ENCODE measurements around the gene TTLL4.

DNA sequence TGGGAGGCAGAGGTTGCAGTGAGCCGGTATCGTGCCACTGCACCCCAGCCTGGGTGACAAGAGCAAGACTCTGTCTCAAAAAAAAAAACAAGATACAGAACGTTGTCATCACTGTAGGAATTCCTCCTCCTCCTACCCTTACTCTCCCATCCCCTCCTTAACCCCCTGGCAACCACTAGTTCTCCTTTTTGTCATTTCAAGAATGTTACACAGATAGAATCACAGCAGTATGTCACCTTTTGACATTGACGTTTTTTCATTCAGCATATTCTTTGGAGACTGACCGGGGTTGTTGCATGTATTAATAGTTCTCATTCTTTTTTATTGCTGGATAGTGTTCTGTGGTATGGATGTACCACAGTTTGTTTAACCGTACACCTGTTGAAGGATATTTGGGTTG, 32.4 kb downstream of the TTLL4 start:
- TF ChIP-seq, protein P1, sequence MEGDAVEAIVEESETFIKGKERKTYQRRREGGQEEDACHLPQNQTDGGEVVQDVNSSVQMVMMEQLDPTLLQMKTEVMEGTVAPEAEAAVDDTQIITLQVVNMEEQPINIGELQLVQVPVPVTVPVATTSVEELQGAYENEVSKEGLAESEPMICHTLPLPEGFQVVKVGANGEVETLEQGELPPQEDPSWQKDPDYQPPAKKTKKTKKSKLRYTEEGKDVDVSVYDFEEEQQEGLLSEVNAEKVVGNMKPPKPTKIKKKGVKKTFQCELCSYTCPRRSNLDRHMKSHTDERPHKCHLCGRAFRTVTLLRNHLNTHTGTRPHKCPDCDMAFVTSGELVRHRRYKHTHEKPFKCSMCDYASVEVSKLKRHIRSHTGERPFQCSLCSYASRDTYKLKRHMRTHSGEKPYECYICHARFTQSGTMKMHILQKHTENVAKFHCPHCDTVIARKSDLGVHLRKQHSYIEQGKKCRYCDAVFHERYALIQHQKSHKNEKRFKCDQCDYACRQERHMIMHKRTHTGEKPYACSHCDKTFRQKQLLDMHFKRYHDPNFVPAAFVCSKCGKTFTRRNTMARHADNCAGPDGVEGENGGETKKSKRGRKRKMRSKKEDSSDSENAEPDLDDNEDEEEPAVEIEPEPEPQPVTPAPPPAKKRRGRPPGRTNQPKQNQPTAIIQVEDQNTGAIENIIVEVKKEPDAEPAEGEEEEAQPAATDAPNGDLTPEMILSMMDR (conservative IDR thresholded peaks at IDR 0.05): no peak
- no peak for TF ChIP-seq EZH2 (IDR thresholded peaks at IDR 0.05; ENCODE audit: low read depth)
